Natural killer cell (primary cell): ENCODE measurements around the gene COQ8B. TPM values are rescaled to one million over a fixed set of nuclear protein-coding genes. Genes with fewer than 3 reads are reported as not detected.
A peak's percentile ranks its signal among the peaks of the same experiment; 100 is the strongest.

Source experiments
- ATAC-seq, 3 donors: fragments of 150-1000 bp in 2 of 3; fragments of 200-7000 bp in 1 of 3; cut with Tn5 transposase; 1 replicate in 1 of 3; 2 replicates in 2 of 3; pipeline ENCODE4 v1.10.0; 2021; ENCODE audit warnings: mild to moderate bottlenecking in 2 of 3, moderate library complexity in 2 of 3
- DNase-seq, 2 donors: peaks; one replicate each; pipeline versions ENCODE4 v3.0.0 to v3.0.0-alpha.2; 2013 to 2021; ENCODE audit warnings: mixed read lengths in 1 of 2
- H3K27ac ChIP-seq: one replicate; pipeline ENCODE4 v1.5.1; 2013; ENCODE audit warnings: mild to moderate bottlenecking, low read length
- H3K27me3 ChIP-seq: one replicate; pipeline ENCODE4 v1.6.1; 2013; ENCODE audit warnings: low read length; ENCODE audit not compliant: control insufficient read depth, insufficient read depth
- H3K36me3 ChIP-seq: one replicate; pipeline ENCODE4 v1.6.1; 2013; ENCODE audit warnings: low read length; ENCODE audit not compliant: control insufficient read depth, insufficient read depth
- H3K4me1 ChIP-seq: one replicate; pipeline ENCODE4 v1.6.1; 2013; ENCODE audit warnings: low read length; ENCODE audit not compliant: control insufficient read depth, insufficient read depth
- H3K4me3 ChIP-seq: one replicate; pipeline ENCODE4 v1.5.1; 2013; ENCODE audit warnings: low read length
- H3K9me3 ChIP-seq: one replicate; pipeline ENCODE4 v1.6.1; 2013; ENCODE audit warnings: low read length; ENCODE audit not compliant: control insufficient read depth, insufficient read depth
- H3K27ac Mint-ChIP-seq, 2 donors: one replicate each; pipeline ENCODE4 v1.8.0; 2022; ENCODE audit warnings: mild to moderate bottlenecking in 2 of 2, mixed read lengths in 2 of 2, moderate library complexity in 1 of 2
- H3K27me3 Mint-ChIP-seq, 2 donors: one replicate each; pipeline ENCODE4 v1.8.0; 2022; ENCODE audit warnings: low read depth in 2 of 2, mixed read lengths in 2 of 2
- H3K36me3 Mint-ChIP-seq: one replicate; pipeline ENCODE4 v1.8.0; 2022; ENCODE audit warnings: mixed read lengths
- H3K4me1 Mint-ChIP-seq, 2 donors: one replicate each; pipeline ENCODE4 v1.8.0; 2022; ENCODE audit warnings: mixed read lengths in 2 of 2
- H3K4me3 Mint-ChIP-seq: one replicate; pipeline ENCODE4 v1.8.0; 2022; ENCODE audit warnings: mild to moderate bottlenecking, moderate library complexity, mixed read lengths
- H3K9me3 Mint-ChIP-seq, 2 donors: one replicate each; pipeline ENCODE4 v1.8.0; 2022; ENCODE audit warnings: mixed read lengths in 2 of 2
- WGBS: methylation state at CpG from one replicate; pipeline ENCODE4 v1.1.7; 2013; ENCODE audit warnings: missing lambda C conversion rate; ENCODE audit not compliant: insufficient coverage; 5-methylcytosine and 5-hydroxymethylcytosine counted together
- intact Hi-C: fragments of 100-400 bp; cut with micrococcal nuclease; formaldehyde crosslinking; loops from one replicate; pipeline ENCODE4 v1.14.2; 2022
- total RNA-seq, 4 donors: library from RNA; stranded (reverse); fragments of 120-200 nt in 1 of 4; gene quantifications; one replicate each; pipeline versions ENCODE4 v1.2.3 to v1.2.4, GENCODE V29; 2013 to 2022
- TF ChIP-seq, protein P1 (sequence below): fragments of 200-600 bp; IDR thresholded peaks from one replicate; pipeline ENCODE4 v1.8.0; 2022; ENCODE audit warnings: antibody characterized with exemption

The COQ8B gene
- total RNA-seq, 3 donors from 2014 or later (not counting 1 experiment from before 2014, with no cell fraction given), result 31.8 to 46.7 (median 39.6) TPM

DNA sequence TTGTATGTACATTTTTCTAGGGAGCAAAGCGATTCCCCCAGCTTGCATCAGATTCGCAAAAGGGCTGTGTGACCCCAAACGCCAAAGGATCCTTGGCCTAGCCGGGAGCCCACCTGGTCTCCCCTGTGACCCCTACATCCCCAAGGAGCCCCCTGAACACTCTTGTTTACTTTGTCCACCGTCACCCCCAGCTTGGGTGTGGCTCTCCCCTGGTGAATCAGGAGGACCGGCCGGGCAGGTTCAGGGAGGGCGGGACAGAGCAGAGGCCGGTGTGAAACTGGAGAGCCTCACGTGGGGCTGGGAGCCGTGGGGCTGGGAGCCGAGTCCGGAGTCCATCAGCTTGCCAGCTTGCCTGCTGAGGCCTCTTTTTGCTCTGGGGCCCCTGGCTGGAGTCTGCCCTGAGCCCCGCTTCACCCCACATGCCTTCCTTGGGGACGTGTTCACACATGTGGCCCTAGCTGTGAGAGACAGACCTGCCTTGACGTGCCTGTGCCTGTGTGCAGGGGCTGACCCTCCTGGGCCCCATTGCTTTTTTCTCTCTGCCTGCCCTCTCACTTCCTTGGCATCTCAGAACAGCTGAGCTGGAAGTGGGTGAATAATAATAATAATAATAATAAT lies 2.2 kb upstream of the COQ8B start:
- no peaks in the 10 kb centered on the region for H3K9me3 ChIP-seq
- H3K4me1 ChIP-seq, result peaks cover 61% of the 10 kb centered on the region
- WGBS, result 42% methylated on average over 16 of the region's 16 CpGs
- H3K36me3 Mint-ChIP-seq, result no peaks in the 10 kb centered on the region
- H3K4me3 Mint-ChIP-seq, result peak overlapping the region; percentile 94
- intact Hi-C loops, result loop anchor here (5.0 kb wide), 1 partner anchor 47 kb away; no protein-coding TSS in a partner anchor
- no peak overlapping the region for H3K4me3 ChIP-seq
- DNase-seq (peak in 1 of 2 donors; percentile 21), ATAC-seq (no peak)
- no peaks in the 10 kb centered on the region for H3K27me3 Mint-ChIP-seq
- H3K36me3 ChIP-seq, result peaks cover 3% of the 10 kb centered on the region
- H3K27me3 ChIP-seq, result no peaks in the 10 kb centered on the region
- no peaks in the 10 kb centered on the region for H3K9me3 Mint-ChIP-seq
- TF ChIP-seq, protein P1, sequence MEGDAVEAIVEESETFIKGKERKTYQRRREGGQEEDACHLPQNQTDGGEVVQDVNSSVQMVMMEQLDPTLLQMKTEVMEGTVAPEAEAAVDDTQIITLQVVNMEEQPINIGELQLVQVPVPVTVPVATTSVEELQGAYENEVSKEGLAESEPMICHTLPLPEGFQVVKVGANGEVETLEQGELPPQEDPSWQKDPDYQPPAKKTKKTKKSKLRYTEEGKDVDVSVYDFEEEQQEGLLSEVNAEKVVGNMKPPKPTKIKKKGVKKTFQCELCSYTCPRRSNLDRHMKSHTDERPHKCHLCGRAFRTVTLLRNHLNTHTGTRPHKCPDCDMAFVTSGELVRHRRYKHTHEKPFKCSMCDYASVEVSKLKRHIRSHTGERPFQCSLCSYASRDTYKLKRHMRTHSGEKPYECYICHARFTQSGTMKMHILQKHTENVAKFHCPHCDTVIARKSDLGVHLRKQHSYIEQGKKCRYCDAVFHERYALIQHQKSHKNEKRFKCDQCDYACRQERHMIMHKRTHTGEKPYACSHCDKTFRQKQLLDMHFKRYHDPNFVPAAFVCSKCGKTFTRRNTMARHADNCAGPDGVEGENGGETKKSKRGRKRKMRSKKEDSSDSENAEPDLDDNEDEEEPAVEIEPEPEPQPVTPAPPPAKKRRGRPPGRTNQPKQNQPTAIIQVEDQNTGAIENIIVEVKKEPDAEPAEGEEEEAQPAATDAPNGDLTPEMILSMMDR, result no peak
- H3K4me1 Mint-ChIP-seq, result peaks cover 62 to 70% of the 10 kb centered on the region in 2 donors
- H3K27ac Mint-ChIP-seq, result peak overlapping the region; percentile 99
- H3K27ac ChIP-seq, result peak overlapping the region; percentile 16

DNA sequence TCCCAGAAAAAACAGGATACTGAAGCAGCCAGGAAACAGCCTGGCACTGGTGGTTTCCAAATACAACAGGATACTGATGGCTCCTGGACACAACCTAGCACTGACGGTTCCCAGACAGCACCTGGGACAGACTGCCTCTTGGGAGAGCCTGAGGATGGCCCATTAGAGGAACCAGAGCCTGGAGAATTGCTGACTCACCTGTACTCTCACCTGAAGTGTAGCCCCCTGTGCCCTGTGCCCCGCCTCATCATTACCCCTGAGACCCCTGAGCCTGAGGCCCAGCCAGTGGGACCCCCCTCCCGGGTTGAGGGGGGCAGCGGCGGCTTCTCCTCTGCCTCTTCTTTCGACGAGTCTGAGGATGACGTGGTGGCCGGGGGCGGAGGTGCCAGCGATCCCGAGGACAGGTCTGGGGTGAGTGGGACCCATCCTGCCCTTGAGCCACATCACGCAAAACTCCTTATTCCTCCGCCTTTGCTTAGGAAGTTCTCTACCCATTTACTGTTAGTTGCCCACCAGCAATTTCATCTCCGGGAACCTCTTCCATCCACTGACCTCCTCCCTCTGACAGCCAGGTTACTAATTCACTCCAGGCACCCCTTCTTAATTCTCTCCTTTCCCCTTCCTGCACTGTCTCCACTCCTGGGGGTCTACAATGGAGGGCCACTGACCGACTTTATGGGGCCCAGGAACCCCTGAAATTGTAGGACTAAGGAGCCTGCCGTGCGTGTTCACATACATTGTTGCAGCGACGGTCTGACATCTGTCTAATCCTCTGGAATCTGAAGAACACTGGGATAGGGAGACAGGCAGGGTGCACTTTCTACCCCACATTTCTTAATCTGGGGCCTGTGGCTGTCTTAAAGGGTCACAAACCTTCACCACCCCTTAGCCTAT lies 1.4 kb upstream of the COQ8B start:
- Mint-ChIP-seq H3K36me3 (no peaks in the 10 kb centered on the region), H3K27me3 (no peaks in the 10 kb centered on the region), H3K27ac (peak overlapping the region; percentile 99), H3K4me3 (peak overlapping the region; percentile 94), H3K9me3 (no peaks in the 10 kb centered on the region), H3K4me1 (peaks cover 60 to 67% of the 10 kb centered on the region in 2 donors)
- intact Hi-C loops, result loop anchor here (2.0 to 5.0 kb wide), 2 partner anchors 46 to 81 kb away; partner anchors contain the start of gene EGLN2
- DNase-seq (no peak), ATAC-seq (no peak)
- Histone ChIP-seq H3K4me1 (peaks cover 64% of the 10 kb centered on the region), H3K9me3 (no peaks in the 10 kb centered on the region), H3K36me3 (no peaks in the 10 kb centered on the region), H3K27me3 (no peaks in the 10 kb centered on the region), H3K4me3 (peak overlapping the region; percentile 83), H3K27ac (peak overlapping the region; percentile 92)
- TF ChIP-seq, protein P1, result no peak
- WGBS, result 78% methylated on average over 20 of the region's 20 CpGs

DNA sequence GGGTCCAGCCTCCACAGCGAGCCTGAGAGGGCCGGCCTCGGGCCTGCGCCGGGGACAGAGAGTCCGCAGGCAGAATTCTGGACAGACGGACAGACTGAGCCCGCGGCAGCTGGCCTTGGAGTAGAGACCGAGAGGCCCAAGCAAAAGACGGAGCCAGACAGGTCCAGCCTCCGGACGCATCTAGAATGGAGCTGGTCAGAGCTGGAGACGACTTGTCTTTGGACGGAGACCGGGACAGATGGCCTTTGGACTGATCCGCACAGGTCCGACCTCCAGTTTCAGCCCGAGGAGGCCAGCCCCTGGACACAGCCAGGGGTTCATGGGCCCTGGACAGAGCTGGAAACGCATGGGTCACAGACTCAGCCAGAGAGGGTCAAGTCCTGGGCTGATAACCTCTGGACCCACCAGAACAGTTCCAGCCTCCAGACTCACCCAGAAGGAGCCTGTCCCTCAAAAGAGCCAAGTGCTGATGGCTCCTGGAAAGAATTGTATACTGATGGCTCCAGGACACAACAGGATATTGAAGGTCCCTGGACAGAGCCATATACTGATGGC lies 716 bp upstream of the COQ8B start:
- Histone ChIP-seq H3K4me3 (peak overlapping the region; percentile 83), H3K27ac (peak overlapping the region; percentile 92), H3K27me3 (no peaks in the 10 kb centered on the region), H3K36me3 (no peaks in the 10 kb centered on the region), H3K4me1 (peaks cover 64% of the 10 kb centered on the region), H3K9me3 (no peaks in the 10 kb centered on the region)
- peak overlapping the region; percentile 78 for H3K4me3 Mint-ChIP-seq
- TF ChIP-seq, protein P1, result no peak
- intact Hi-C loops, result loop anchor here (2.0 to 5.0 kb wide), 2 partner anchors 45 to 81 kb away; partner anchors contain the start of gene EGLN2
- H3K27ac Mint-ChIP-seq, result peak overlapping the region; percentile 99
- no peaks in the 10 kb centered on the region for H3K9me3 Mint-ChIP-seq
- no peaks in the 10 kb centered on the region for H3K27me3 Mint-ChIP-seq
- ATAC-seq (no peak), DNase-seq (peak in 1 of 2 donors; percentile 33)
- no peaks in the 10 kb centered on the region for H3K36me3 Mint-ChIP-seq
- H3K4me1 Mint-ChIP-seq, result peaks cover 56 to 66% of the 10 kb centered on the region in 2 donors
- WGBS, result 5% methylated on average over 20 of the region's 20 CpGs
